ENCODE results near the gene MOAP1.

GRCh38 chr14:93148979-93149378 lies 35.7 kb downstream of the MOAP1 start:
- no peak for TF ChIP-seq CTCF (IDR thresholded peaks at IDR 0.05; ENCODE audit: low read depth, low read length)
- TF ChIP-seq POLR2A (IDR thresholded peaks at IDR 0.05; ENCODE audit: extremely low read depth, insufficient read length): no peak
- no peak for TF ChIP-seq MYC (IDR thresholded peaks at IDR 0.05; ENCODE audit: low read depth, low read length)
- TF ChIP-seq MAX (IDR thresholded peaks at IDR 0.05; ENCODE audit: low read depth, low read length): no peak

All from NB4 (cell line).